ENCODE data around the gene RPL15. TPM values are rescaled to one million over a fixed set of nuclear protein-coding genes. Genes with fewer than 3 reads are reported as not detected.

RPL15 gene
- polyA plus RNA-seq, 2 of the 4 experiments (the other 2 are of a cell fraction): 2,178 to 2,933 TPM

DNA sequence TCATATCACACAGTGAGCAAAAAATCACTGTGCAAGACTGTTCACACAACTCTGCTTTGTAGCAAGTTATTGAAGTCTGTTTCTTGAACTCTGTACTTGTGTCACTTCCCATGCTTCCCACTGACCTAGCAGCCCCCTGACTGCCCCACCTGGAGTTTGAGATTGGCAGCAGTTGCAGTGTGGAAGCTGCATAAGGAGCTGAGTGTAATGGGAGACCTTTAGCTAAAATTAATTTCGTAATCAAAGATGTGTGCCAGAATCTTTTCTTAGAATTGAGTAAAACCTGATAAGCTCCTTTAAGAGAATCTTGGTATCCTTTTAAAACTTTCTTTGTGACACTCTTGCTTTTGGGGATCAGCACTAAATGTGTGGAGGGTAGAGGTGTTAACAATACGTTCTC lies 43.0 kb upstream of the RPL15 start (continued):
- TF ChIP-seq, protein P1, sequence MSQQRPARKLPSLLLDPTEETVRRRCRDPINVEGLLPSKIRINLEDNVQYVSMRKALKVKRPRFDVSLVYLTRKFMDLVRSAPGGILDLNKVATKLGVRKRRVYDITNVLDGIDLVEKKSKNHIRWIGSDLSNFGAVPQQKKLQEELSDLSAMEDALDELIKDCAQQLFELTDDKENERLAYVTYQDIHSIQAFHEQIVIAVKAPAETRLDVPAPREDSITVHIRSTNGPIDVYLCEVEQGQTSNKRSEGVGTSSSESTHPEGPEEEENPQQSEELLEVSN (IDR thresholded peaks at IDR 0.05; ENCODE audit: borderline replicate concordance, low read depth): no peak

DNA sequence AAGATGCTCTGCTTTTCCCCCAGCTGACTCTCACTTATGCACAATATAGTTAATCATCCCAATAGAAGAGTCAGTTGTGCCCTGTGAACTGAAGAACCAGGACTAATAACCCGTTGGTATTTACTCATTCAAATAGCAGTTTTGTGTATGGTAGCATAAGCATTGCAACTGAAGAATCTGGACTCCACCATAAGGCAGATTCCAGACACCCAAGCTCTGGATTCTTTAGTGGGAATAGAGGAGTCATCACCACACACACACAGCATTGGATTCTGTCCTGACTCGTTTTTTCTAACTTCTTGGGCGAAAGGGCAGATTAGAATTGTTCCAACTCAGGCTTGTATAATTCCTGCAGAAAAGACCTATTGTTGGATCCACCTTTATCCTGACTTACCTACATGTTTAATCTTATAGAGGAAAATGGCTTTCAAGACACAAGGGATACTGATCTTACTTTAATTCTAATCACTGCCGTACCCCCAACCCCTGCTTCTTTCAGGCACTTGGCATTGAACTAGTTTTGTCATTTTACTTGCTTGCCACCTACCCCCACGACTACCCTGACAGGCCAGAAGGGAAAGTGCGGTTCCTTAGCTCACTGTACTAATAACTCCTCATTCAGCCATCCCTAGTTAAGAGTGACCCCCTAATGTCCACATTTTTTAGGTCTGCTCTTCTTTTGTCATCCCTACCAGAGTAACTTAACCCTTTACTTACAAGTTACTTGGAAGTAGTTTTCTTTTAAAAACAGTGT lies 42.4 kb upstream of the RPL15 start:
- 66% methylated on average over 6 of the region's 6 CpGs for WGBS (ENCODE audit: missing lambda C conversion rate)
- H3K4me1 ChIP-seq: peaks cover 44% of the 10 kb centered on the region
- H3K4me3 ChIP-seq: no peak overlapping the region
- ATAC-seq: peak; percentile 37 to 42; a peak in 3 of 6 replicates
- 0 out of 3 replicates have a peak overlapping the region, but pooled peaks have one; percentile 1 for H3K4me2 ChIP-seq
- ChIA-PET CTCF (interaction anchor here (0.6 to 2.0 kb wide), 5 partner anchors 8 to 63 kb away, joined by 3 to 8 read pairs (median 3); no protein-coding TSS in a partner anchor), POLR2A (interaction anchor here (1.1 kb wide), 1 partner anchor 42 kb away, joined by 4 read pairs; the partner anchor contains the start of genes NKIRAS1 and RPL15)
- TF ChIP-seq ZSCAN20 (CRISPR knock-in tag; IDR thresholded peaks at IDR 0.05) (no peak), NPAS2 (CRISPR knock-in tag; IDR thresholded peaks at IDR 0.05; ENCODE audit: borderline replicate concordance) (no peak), GATA3 (IDR thresholded peaks at IDR 0.05; ENCODE audit: borderline replicate concordance) (no peak), NFE2L2 (conservative IDR thresholded peaks at IDR 0.05; ENCODE audit: low read length) (no peak), EHMT2 (IDR thresholded peaks at IDR 0.05; ENCODE audit: low read depth) (no peak), KDM1A (IDR thresholded peaks at IDR 0.05; ENCODE audit: low read depth) (no peak), EHF (CRISPR knock-in tag; IDR thresholded peaks at IDR 0.05) (no peak), HEYL (CRISPR knock-in tag; IDR thresholded peaks at IDR 0.05) (no peak), RARB (CRISPR knock-in tag; IDR thresholded peaks at IDR 0.05) (no peak), POLR2A (IDR thresholded peaks at IDR 0.05; ENCODE audit: low read length) (no peak), POLR2AphosphoS2 (conservative IDR thresholded peaks at IDR 0.05; ENCODE audit: low read length) (no peak), MAFK (IDR thresholded peaks at IDR 0.05; ENCODE audit: partially characterized antibody) (no peak), FOXS1 (CRISPR knock-in tag; IDR thresholded peaks at IDR 0.05) (no peak), SMC3 (IDR thresholded peaks at IDR 0.05) (no peak), ZC3H11A (IDR thresholded peaks at IDR 0.05) (no peak), MYC (IDR thresholded peaks at IDR 0.05; ENCODE audit: borderline replicate concordance, low read length) (no peak), MAZ (IDR thresholded peaks at IDR 0.05; ENCODE audit: borderline replicate concordance, low read depth, low read length) (no peak)
- TF ChIP-seq, protein P2, sequence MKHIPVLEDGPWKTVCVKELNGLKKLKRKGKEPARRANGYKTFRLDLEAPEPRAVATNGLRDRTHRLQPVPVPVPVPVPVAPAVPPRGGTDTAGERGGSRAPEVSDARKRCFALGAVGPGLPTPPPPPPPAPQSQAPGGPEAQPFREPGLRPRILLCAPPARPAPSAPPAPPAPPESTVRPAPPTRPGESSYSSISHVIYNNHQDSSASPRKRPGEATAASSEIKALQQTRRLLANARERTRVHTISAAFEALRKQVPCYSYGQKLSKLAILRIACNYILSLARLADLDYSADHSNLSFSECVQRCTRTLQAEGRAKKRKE (CRISPR knock-in tag; IDR thresholded peaks at IDR 0.05; ENCODE audit: low read depth): no peak
- TF ChIP-seq, protein P3, sequence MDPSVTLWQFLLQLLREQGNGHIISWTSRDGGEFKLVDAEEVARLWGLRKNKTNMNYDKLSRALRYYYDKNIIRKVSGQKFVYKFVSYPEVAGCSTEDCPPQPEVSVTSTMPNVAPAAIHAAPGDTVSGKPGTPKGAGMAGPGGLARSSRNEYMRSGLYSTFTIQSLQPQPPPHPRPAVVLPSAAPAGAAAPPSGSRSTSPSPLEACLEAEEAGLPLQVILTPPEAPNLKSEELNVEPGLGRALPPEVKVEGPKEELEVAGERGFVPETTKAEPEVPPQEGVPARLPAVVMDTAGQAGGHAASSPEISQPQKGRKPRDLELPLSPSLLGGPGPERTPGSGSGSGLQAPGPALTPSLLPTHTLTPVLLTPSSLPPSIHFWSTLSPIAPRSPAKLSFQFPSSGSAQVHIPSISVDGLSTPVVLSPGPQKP (IDR thresholded peaks at IDR 0.05; ENCODE audit: low read depth, low read length): no peak
- TF ChIP-seq, protein P4, sequence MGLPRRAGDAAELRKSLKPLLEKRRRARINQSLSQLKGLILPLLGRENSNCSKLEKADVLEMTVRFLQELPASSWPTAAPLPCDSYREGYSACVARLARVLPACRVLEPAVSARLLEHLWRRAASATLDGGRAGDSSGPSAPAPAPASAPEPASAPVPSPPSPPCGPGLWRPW (IDR thresholded peaks at IDR 0.05): no peak
- H3K27ac ChIP-seq: no peak overlapping the region
- H3K9me3 ChIP-seq: no peaks in the 10 kb centered on the region
- DNase-seq (ENCODE audit: low read depth in 1 of 2, low spot score in 1 of 2): no peak
- FAIRE-seq: no peak

DNA sequence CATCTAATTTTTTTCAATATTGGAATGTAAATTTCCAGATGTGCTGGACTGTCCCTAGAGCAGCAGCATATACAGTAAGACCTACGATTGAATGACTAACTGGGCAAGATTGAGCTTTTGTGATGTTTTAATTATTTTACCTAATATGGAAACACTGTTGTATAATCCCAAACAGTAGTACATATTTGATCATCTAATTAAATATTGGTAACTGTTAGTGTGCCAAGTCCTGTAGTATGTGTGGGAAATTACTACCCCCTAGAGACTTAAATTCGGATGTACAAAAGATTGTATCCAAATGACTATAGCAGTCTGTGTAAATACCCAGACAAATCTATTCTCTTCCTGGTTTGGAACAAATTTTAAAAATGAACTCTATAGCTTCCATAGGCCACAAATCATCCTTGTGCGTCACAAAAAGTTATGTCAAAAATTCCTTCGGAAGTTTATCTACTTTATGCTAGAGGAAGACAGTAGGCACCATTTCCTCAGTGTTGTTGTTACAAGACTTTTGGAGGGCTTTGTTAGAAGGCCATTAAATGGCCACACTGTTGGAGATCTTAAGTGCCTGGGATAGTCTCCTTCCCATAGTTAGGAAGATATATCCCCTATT lies 41.7 kb upstream of the RPL15 start:
- 73% methylated on average over 4 of the region's 4 CpGs for WGBS (ENCODE audit: missing lambda C conversion rate)
- ChIA-PET POLR2A (no interaction called here), CTCF (interaction anchor here (1.0 to 2.0 kb wide), 2 partner anchors 9 to 64 kb away, joined by 3 to 5 read pairs; no protein-coding TSS in a partner anchor)
- no peak overlapping the region for H3K27ac ChIP-seq
- DNase-seq (ENCODE audit: low read depth in 1 of 2, low spot score in 1 of 2): no peak
- TF ChIP-seq RAD21 (conservative IDR thresholded peaks at IDR 0.05 in 1 of 2, IDR thresholded peaks at IDR 0.05 in 1 of 2): peak in 1 of 2 experiments; percentile 23; a peak in 1 of 5 replicates
- no peak for TF ChIP-seq GATA3 (IDR thresholded peaks at IDR 0.05; ENCODE audit: borderline replicate concordance)
- no peak overlapping the region for H3K4me2 ChIP-seq
- no peak for FAIRE-seq
- ATAC-seq: no peak
- no peaks in the 10 kb centered on the region for H3K9me3 ChIP-seq
- peaks cover 44% of the 10 kb centered on the region for H3K4me1 ChIP-seq
- no peak overlapping the region for H3K4me3 ChIP-seq
